Central memory CD4-positive, alpha-beta T cell (primary cell): ENCODE measurements around the gene TDRD5.

ENCODE experiments used
- DNase-seq: peaks from one replicate; pipeline ENCODE4 v3.0.0; 2022
- total RNA-seq, 3 experiments: gene quantifications; one replicate each; lab custom pipeline; 2026; lab: John Stamatoyannopoulos, UW

TDRD5 gene
- 0 reads per million in 3 experiments for total RNA-seq

- no peak for DNase-seq
These were observed at the start of gene TDRD5 for GRCh38 chr1:179591592-179592580. TDRD5 (plus strand) TSS chr1:179591832; CDS start chr1:179592616, 784 bp downstream.

GRCh38 chr1:179545321-179545720 lies 46.3 kb upstream of the TDRD5 start:
- no peak for DNase-seq

GRCh38 chr1:179547021-179547535 lies 44.6 kb upstream of the TDRD5 start:
- DNase-seq = no peak

GRCh38 chr1:179548666-179549367 lies 42.8 kb upstream of the TDRD5 start:
- no peak for DNase-seq

GRCh38 chr1:179549368-179549700 lies 42.3 kb upstream of the TDRD5 start:
- DNase-seq = no peak

- DNase-seq = no peak
These were observed 40.6 kb upstream of the TDRD5 start for GRCh38 chr1:179550746-179551682.

GRCh38 chr1:179554427-179554826 lies 37.2 kb upstream of the TDRD5 start:
- DNase-seq = no peak

- DNase-seq = no peak
These were observed 33.6 kb upstream of the TDRD5 start for GRCh38 chr1:179558078-179558477.

GRCh38 chr1:179575497-179576314 lies 15.9 kb upstream of the TDRD5 start, which contains the start of gene NPHS2:
NPHS2 (minus strand) TSS chr1:179575948; CDS start chr1:179575864, 84 bp downstream.
- no peak for DNase-seq

GRCh38 chr1:179576509-179576908 lies 15.1 kb upstream of the TDRD5 start:
- DNase-seq = no peak

GRCh38 chr1:179583771-179584320 lies 7.8 kb upstream of the TDRD5 start:
- no peak for DNase-seq

GRCh38 chr1:179586107-179586823 lies 5.4 kb upstream of the TDRD5 start:
- DNase-seq = no peak

- DNase-seq = no peak
These were observed 4.3 kb upstream of the TDRD5 start for GRCh38 chr1:179587336-179587735.

- DNase-seq = no peak
These were observed 3.1 kb upstream of the TDRD5 start for GRCh38 chr1:179588425-179589024.

- no peak for DNase-seq
These were observed 2.1 kb upstream of the TDRD5 start for GRCh38 chr1:179589509-179589908.

GRCh38 chr1:179590671-179591070 lies 961 bp upstream of the TDRD5 start:
- no peak for DNase-seq

- no peak for DNase-seq
These were observed 410 bp upstream of the TDRD5 start for GRCh38 chr1:179591253-179591591.

GRCh38 chr1:179598631-179599030 lies 7.0 kb downstream of the TDRD5 start:
- DNase-seq = no peak

- no peak for DNase-seq
These were observed 8.1 kb downstream of the TDRD5 start for GRCh38 chr1:179599623-179600249.

- no peak for DNase-seq
These were observed 9.5 kb downstream of the TDRD5 start for GRCh38 chr1:179601093-179601492.
